Liver (tissue), 3 donors: Measurements from ENCODE around the gene SPHK2.

Experiments used
- NR2F2 ChIP-seq: IDR thresholded peaks from 2 replicates; pipeline ENCODE4 v1.6.1; 2016; ENCODE audit warnings: antibody characterized with exemption
- YY1 ChIP-seq: IDR thresholded peaks from 2 replicates; pipeline ENCODE4 v1.6.1; 2016; ENCODE audit warnings: antibody characterized with exemption, mild to moderate bottlenecking
- TF ChIP-seq, protein P1 (sequence below): fragments of 150-350 bp; IDR thresholded peaks from 2 replicates; pipeline ENCODE4 v1.5.1; 2017; ENCODE audit warnings: improper control_type of control experiment, low read depth, low read length; ENCODE audit not compliant: missing input control
- TF ChIP-seq, protein P2 (sequence below): IDR thresholded peaks from 2 replicates; pipeline ENCODE4 v1.6.1; 2016; ENCODE audit warnings: antibody characterized with exemption
- donor health status: healthy.
- donor health status: healthy.

DNA sequence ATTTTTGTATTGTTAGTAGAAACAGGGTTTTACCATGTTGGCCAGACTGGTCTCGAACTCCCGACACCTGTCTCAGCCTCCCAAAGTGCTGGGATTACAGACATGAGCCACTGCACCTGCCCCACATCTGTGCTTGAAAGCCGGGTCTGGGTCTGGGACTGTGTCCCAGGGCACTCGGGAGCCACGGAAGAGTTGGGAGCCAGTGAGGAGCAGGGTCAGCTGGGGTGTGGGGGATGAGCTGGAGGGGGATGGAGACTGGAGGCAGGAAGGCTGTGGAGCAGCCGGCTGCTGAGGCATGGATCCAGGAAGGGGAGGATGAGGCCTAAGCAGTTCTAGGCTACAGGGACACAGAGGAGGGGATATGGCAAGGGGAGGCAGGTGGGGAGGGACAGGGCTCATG, 23.5 kb upstream of the SPHK2 start:
- TF ChIP-seq, protein P1, sequence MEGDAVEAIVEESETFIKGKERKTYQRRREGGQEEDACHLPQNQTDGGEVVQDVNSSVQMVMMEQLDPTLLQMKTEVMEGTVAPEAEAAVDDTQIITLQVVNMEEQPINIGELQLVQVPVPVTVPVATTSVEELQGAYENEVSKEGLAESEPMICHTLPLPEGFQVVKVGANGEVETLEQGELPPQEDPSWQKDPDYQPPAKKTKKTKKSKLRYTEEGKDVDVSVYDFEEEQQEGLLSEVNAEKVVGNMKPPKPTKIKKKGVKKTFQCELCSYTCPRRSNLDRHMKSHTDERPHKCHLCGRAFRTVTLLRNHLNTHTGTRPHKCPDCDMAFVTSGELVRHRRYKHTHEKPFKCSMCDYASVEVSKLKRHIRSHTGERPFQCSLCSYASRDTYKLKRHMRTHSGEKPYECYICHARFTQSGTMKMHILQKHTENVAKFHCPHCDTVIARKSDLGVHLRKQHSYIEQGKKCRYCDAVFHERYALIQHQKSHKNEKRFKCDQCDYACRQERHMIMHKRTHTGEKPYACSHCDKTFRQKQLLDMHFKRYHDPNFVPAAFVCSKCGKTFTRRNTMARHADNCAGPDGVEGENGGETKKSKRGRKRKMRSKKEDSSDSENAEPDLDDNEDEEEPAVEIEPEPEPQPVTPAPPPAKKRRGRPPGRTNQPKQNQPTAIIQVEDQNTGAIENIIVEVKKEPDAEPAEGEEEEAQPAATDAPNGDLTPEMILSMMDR: no peak
- TF ChIP-seq YY1 (no peak), NR2F2 (no peak)
- TF ChIP-seq, protein P2, sequence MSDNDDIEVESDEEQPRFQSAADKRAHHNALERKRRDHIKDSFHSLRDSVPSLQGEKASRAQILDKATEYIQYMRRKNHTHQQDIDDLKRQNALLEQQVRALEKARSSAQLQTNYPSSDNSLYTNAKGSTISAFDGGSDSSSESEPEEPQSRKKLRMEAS: no peak
